ENCODE measurements around the gene PPP4R3B.

Gene PPP4R3B

GRCh38 chr2:55610954-55611743, 6.3 kb downstream of the PPP4R3B start:
- H3K4me3 ChIP-seq (ENCODE audit: control insufficient read depth, low read depth, low read length): no peak overlapping the region
- no peak for DNase-seq (ENCODE audit: low read depth)
- TF ChIP-seq CTCF (IDR thresholded peaks at IDR 0.05; ENCODE audit: control insufficient read depth, insufficient read depth, low read depth, low read length, missing control alignments): no peak

GRCh38 chr2:55609938-55610578, 7.4 kb downstream of the PPP4R3B start:
- TF ChIP-seq CTCF (IDR thresholded peaks at IDR 0.05; ENCODE audit: control insufficient read depth, insufficient read depth, low read depth, low read length, missing control alignments): no peak
- DNase-seq (ENCODE audit: low read depth): no peak
- H3K4me3 ChIP-seq (ENCODE audit: control insufficient read depth, low read depth, low read length): no peak overlapping the region

GRCh38 chr2:55609193-55609794, 8.1 kb downstream of the PPP4R3B start:
- no peak overlapping the region for H3K4me3 ChIP-seq (ENCODE audit: control insufficient read depth, low read depth, low read length)
- no peak for DNase-seq (ENCODE audit: low read depth)
- TF ChIP-seq CTCF (IDR thresholded peaks at IDR 0.05; ENCODE audit: control insufficient read depth, insufficient read depth, low read depth, low read length, missing control alignments): no peak

GRCh38 chr2:55607717-55608116, 9.7 kb downstream of the PPP4R3B start:
- no peak for TF ChIP-seq CTCF (IDR thresholded peaks at IDR 0.05; ENCODE audit: control insufficient read depth, insufficient read depth, low read depth, low read length, missing control alignments)
- H3K4me3 ChIP-seq (ENCODE audit: control insufficient read depth, low read depth, low read length): no peak overlapping the region
- no peak for DNase-seq (ENCODE audit: low read depth)

GRCh38 chr2:55604027-55604565, 13.3 kb downstream of the PPP4R3B start:
- TF ChIP-seq CTCF (IDR thresholded peaks at IDR 0.05; ENCODE audit: control insufficient read depth, insufficient read depth, low read depth, low read length, missing control alignments): no peak
- no peak for DNase-seq (ENCODE audit: low read depth)
- no peak overlapping the region for H3K4me3 ChIP-seq (ENCODE audit: control insufficient read depth, low read depth, low read length)

- no peak for TF ChIP-seq CTCF (IDR thresholded peaks at IDR 0.05; ENCODE audit: control insufficient read depth, insufficient read depth, low read depth, low read length, missing control alignments)
- no peak overlapping the region for H3K4me3 ChIP-seq (ENCODE audit: control insufficient read depth, low read depth, low read length)
- DNase-seq (ENCODE audit: low read depth): no peak
Measured at GRCh38 chr2:55601849-55602248, 15.6 kb downstream of the PPP4R3B start.
